CD4-positive, alpha-beta T cell treated with Interleukin-15 for 4 hours (primary cell): ENCODE data around the gene USH1C.

Experiments used
- DNase-seq: peaks from one replicate; pipeline ENCODE4 v3.0.0-alpha.2; 2020; ENCODE audit warnings: low spot score

The USH1C gene

GRCh38 chr11:17570034-17570433 lies 25.8 kb upstream of the USH1C start:
- no peak for DNase-seq

- DNase-seq = no peak
Observed at GRCh38 chr11:17568944-17569343, 24.7 kb upstream of the USH1C start.

GRCh38 chr11:17564687-17565042 lies 20.4 kb upstream of the USH1C start:
- DNase-seq = no peak

- no peak for DNase-seq
Observed at GRCh38 chr11:17563961-17564686, 19.9 kb upstream of the USH1C start.

GRCh38 chr11:17563231-17563646 lies 19.0 kb upstream of the USH1C start:
- no peak for DNase-seq

- DNase-seq = no peak
Observed at GRCh38 chr11:17561526-17561925, 17.3 kb upstream of the USH1C start.

- DNase-seq = no peak
Observed at GRCh38 chr11:17561111-17561415, 16.8 kb upstream of the USH1C start.

- DNase-seq = no peak
Observed at GRCh38 chr11:17560281-17561110, 16.3 kb upstream of the USH1C start.

- no peak for DNase-seq
Observed at GRCh38 chr11:17559341-17560087, 15.3 kb upstream of the USH1C start.

GRCh38 chr11:17558916-17559315 lies 14.7 kb upstream of the USH1C start:
- no peak for DNase-seq

GRCh38 chr11:17558025-17558780 lies 14.0 kb upstream of the USH1C start:
- DNase-seq = no peak

GRCh38 chr11:17556999-17557398 lies 12.8 kb upstream of the USH1C start:
- DNase-seq = no peak

- DNase-seq = no peak
Observed at GRCh38 chr11:17554487-17554886, 10.3 kb upstream of the USH1C start.

GRCh38 chr11:17553249-17553546 lies 9.0 kb upstream of the USH1C start:
- no peak for DNase-seq

GRCh38 chr11:17552392-17553248 lies 8.4 kb upstream of the USH1C start:
- DNase-seq = no peak

- no peak for DNase-seq
Observed at GRCh38 chr11:17552041-17552355, 7.8 kb upstream of the USH1C start.

GRCh38 chr11:17551347-17552040 lies 7.3 kb upstream of the USH1C start:
- no peak for DNase-seq

- DNase-seq = no peak
Observed at GRCh38 chr11:17550450-17551346, 6.5 kb upstream of the USH1C start.

GRCh38 chr11:17548444-17548843 lies 4.2 kb upstream of the USH1C start:
- DNase-seq = no peak

- no peak for DNase-seq
Observed at GRCh38 chr11:17547932-17548331, 3.7 kb upstream of the USH1C start.
